ENCODE data around the gene ATXN1. TPM values are rescaled to one million over a fixed set of nuclear protein-coding genes. Genes with fewer than 3 reads are reported as not detected.
"Not testable (repeated sequence)": the region's sequence is repeated elsewhere in the genome, so short reads cannot be mapped to it uniquely, and the experiment has no call there.

The ATXN1 gene
- total and polyA plus RNA-seq, 7 experiments from 2014 or later = 1.5 to 82.7 (median 42.4) TPM

GRCh38 chr6:16378360-16378759 is 382.9 kb downstream of the ATXN1 start:
- H3K9me3 ChIP-seq (ENCODE audit: control insufficient read depth in 2 of 3, low read length in 3 of 3); H3K27me3 ChIP-seq (ENCODE audit: control insufficient read depth in 2 of 2, insufficient read depth in 2 of 2, low read length in 2 of 2); CTCF ChIA-PET; H3K4me1 ChIP-seq (ENCODE audit: control insufficient read depth in 2 of 2, insufficient read depth in 2 of 2, low read length in 2 of 2); H3K27me3 Mint-ChIP-seq; H3K9me3 Mint-ChIP-seq; DNase-seq; H3K36me3 ChIP-seq (ENCODE audit: control insufficient read depth in 2 of 3, insufficient read depth in 3 of 3, low read length in 3 of 3); ATAC-seq; H3K27ac ChIP-seq (ENCODE audit: low read depth, low read length); intact Hi-C loops (cut with micrococcal nuclease); H3K4me3 ChIP-seq (ENCODE audit: low read length); H3K4me3 Mint-ChIP-seq; H3K27ac Mint-ChIP-seq: not testable (repeated sequence)
- Mint-ChIP-seq H3K36me3 (peaks cover 3 to 13% (median 5%) of the 10 kb centered on the region in 5 donors), H3K4me1 (peaks cover 0 to 15% (median 5%) of the 10 kb centered on the region in 7 donors)
- POLR2A ChIA-PET = interaction anchor here (0.7 kb wide), 1 partner anchor 47 kb away, joined by 3 read pairs; no protein-coding TSS in a partner anchor

- Mint-ChIP-seq H3K4me1 (peaks cover 0 to 15% (median 5%) of the 10 kb centered on the region in 7 donors), H3K9me3 (peaks cover 0 to 3% (median 0%) of the 10 kb centered on the region in 11 donors), H3K4me3 (no peak overlapping the region), H3K27ac (no peak overlapping the region), H3K36me3 (peaks cover 3 to 11% (median 5%) of the 10 kb centered on the region in 5 donors), H3K27me3 (no peaks in the 10 kb centered on the region)
- no peak for ATAC-seq
- ChIA-PET CTCF (no interaction called here), POLR2A (interaction anchor here (0.7 kb wide), 1 partner anchor 389 kb away, joined by 3 read pairs; no protein-coding TSS in a partner anchor)
- no peak for DNase-seq
- H3K27ac ChIP-seq (ENCODE audit: low read depth, low read length) = no peak overlapping the region
- no peak overlapping the region for H3K4me3 ChIP-seq (ENCODE audit: low read length)
- no peaks in the 10 kb centered on the region for H3K36me3 ChIP-seq (ENCODE audit: control insufficient read depth in 2 of 3, insufficient read depth in 3 of 3, low read length in 3 of 3)
- H3K27me3 ChIP-seq (ENCODE audit: control insufficient read depth in 2 of 2, insufficient read depth in 2 of 2, low read length in 2 of 2) = no peaks in the 10 kb centered on the region
- intact Hi-C loops (cut with micrococcal nuclease) = no loop called here
- no peaks in the 10 kb centered on the region for H3K4me1 ChIP-seq (ENCODE audit: control insufficient read depth in 2 of 2, insufficient read depth in 2 of 2, low read length in 2 of 2)
- H3K9me3 ChIP-seq (ENCODE audit: control insufficient read depth in 2 of 3, low read length in 3 of 3) = no peaks in the 10 kb centered on the region
Observed at GRCh38 chr6:16377470-16377869, 383.8 kb downstream of the ATXN1 start.

GRCh38 chr6:16375843-16376242 is 385.4 kb downstream of the ATXN1 start:
- H3K27ac Mint-ChIP-seq = no peak overlapping the region
- H3K4me3 Mint-ChIP-seq = no peak overlapping the region
- Histone ChIP-seq H3K27ac (ENCODE audit: low read depth, low read length) (no peak overlapping the region), H3K27me3 (ENCODE audit: control insufficient read depth in 2 of 2, insufficient read depth in 2 of 2, low read length in 2 of 2) (no peaks in the 10 kb centered on the region), H3K4me1 (ENCODE audit: control insufficient read depth in 2 of 2, insufficient read depth in 2 of 2, low read length in 2 of 2) (no peaks in the 10 kb centered on the region), H3K4me3 (ENCODE audit: low read length) (no peak overlapping the region), H3K9me3 (ENCODE audit: control insufficient read depth in 2 of 3, low read length in 3 of 3) (no peaks in the 10 kb centered on the region), H3K36me3 (ENCODE audit: control insufficient read depth in 2 of 3, insufficient read depth in 3 of 3, low read length in 3 of 3) (no peaks in the 10 kb centered on the region)
- ATAC-seq (no peak), DNase-seq (no peak)
- H3K36me3 Mint-ChIP-seq = peaks cover 3 to 16% (median 9%) of the 10 kb centered on the region in 5 donors
- ChIA-PET POLR2A (no interaction called here), CTCF (no interaction called here)
- H3K4me1 Mint-ChIP-seq = peaks cover 0 to 14% (median 6%) of the 10 kb centered on the region in 7 donors
- intact Hi-C loops (cut with micrococcal nuclease) = no loop called here
- H3K27me3 Mint-ChIP-seq = no peaks in the 10 kb centered on the region
- peaks cover 0 to 3% (median 0%) of the 10 kb centered on the region in 11 donors for H3K9me3 Mint-ChIP-seq

- Mint-ChIP-seq H3K27ac (no peak overlapping the region), H3K4me1 (peaks cover 0 to 11% (median 6%) of the 10 kb centered on the region in 7 donors), H3K9me3 (peaks cover 0 to 3% (median 0%) of the 10 kb centered on the region in 11 donors), H3K27me3 (no peaks in the 10 kb centered on the region), H3K4me3 (no peak overlapping the region), H3K36me3 (peaks cover 3 to 16% (median 9%) of the 10 kb centered on the region in 5 donors)
- Histone ChIP-seq H3K27ac (ENCODE audit: low read depth, low read length) (no peak overlapping the region), H3K27me3 (ENCODE audit: control insufficient read depth in 2 of 2, insufficient read depth in 2 of 2, low read length in 2 of 2) (no peaks in the 10 kb centered on the region), H3K9me3 (ENCODE audit: control insufficient read depth in 2 of 3, low read length in 3 of 3) (no peaks in the 10 kb centered on the region), H3K4me3 (ENCODE audit: low read length) (no peak overlapping the region), H3K36me3 (ENCODE audit: control insufficient read depth in 2 of 3, insufficient read depth in 3 of 3, low read length in 3 of 3) (no peaks in the 10 kb centered on the region), H3K4me1 (ENCODE audit: control insufficient read depth in 2 of 2, insufficient read depth in 2 of 2, low read length in 2 of 2) (no peaks in the 10 kb centered on the region)
- intact Hi-C loops (cut with micrococcal nuclease) = no loop called here
- no peak for ATAC-seq
- CTCF ChIA-PET = interaction anchor here (0.5 kb wide), 1 partner anchor 41 kb away, joined by 5 read pairs; no protein-coding TSS in a partner anchor
- DNase-seq = no peak
- POLR2A ChIA-PET = no interaction called here
Observed at GRCh38 chr6:16375206-16375605, 386.1 kb downstream of the ATXN1 start.

GRCh38 chr6:16374461-16375200 is 386.6 kb downstream of the ATXN1 start:
- Mint-ChIP-seq H3K4me1 (peaks cover 0 to 11% (median 6%) of the 10 kb centered on the region in 7 donors), H3K9me3 (peaks cover 0 to 2% (median 0%) of the 10 kb centered on the region in 11 donors), H3K27ac (peak overlapping the region in 1 of 9 donors; percentile 46), H3K27me3 (no peaks in the 10 kb centered on the region), H3K4me3 (no peak overlapping the region), H3K36me3 (peaks cover 2 to 17% (median 9%) of the 10 kb centered on the region in 5 donors)
- no peaks in the 10 kb centered on the region for H3K27me3 ChIP-seq (ENCODE audit: control insufficient read depth in 2 of 2, insufficient read depth in 2 of 2, low read length in 2 of 2)
- CTCF ChIA-PET = interaction anchor here (0.5 to 0.7 kb wide), 2 partner anchors 31 to 42 kb away, joined by 5 read pairs; no protein-coding TSS in a partner anchor
- H3K36me3 ChIP-seq (ENCODE audit: control insufficient read depth in 2 of 3, insufficient read depth in 3 of 3, low read length in 3 of 3) = no peaks in the 10 kb centered on the region
- no peak overlapping the region for H3K27ac ChIP-seq (ENCODE audit: low read depth, low read length)
- H3K9me3 ChIP-seq (ENCODE audit: control insufficient read depth in 2 of 3, low read length in 3 of 3) = no peaks in the 10 kb centered on the region
- no peaks in the 10 kb centered on the region for H3K4me1 ChIP-seq (ENCODE audit: control insufficient read depth in 2 of 2, insufficient read depth in 2 of 2, low read length in 2 of 2)
- no peak overlapping the region for H3K4me3 ChIP-seq (ENCODE audit: low read length)
- DNase-seq = no peak
- POLR2A ChIA-PET = no interaction called here
- ATAC-seq = no peak
- intact Hi-C loops (cut with micrococcal nuclease) = no loop called here

- H3K4me3 ChIP-seq (ENCODE audit: low read length) = no peak overlapping the region
- no peaks in the 10 kb centered on the region for H3K27me3 Mint-ChIP-seq
- H3K27ac Mint-ChIP-seq = no peak overlapping the region
- DNase-seq = no peak
- no peak overlapping the region for H3K27ac ChIP-seq (ENCODE audit: low read depth, low read length)
- no peaks in the 10 kb centered on the region for H3K9me3 ChIP-seq (ENCODE audit: control insufficient read depth in 2 of 3, low read length in 3 of 3)
- no peaks in the 10 kb centered on the region for H3K9me3 Mint-ChIP-seq
- peaks cover 0 to 11% (median 6%) of the 10 kb centered on the region in 7 donors for H3K4me1 Mint-ChIP-seq
- POLR2A ChIA-PET = no interaction called here
- no peak overlapping the region for H3K4me3 Mint-ChIP-seq
- no peaks in the 10 kb centered on the region for H3K27me3 ChIP-seq (ENCODE audit: control insufficient read depth in 2 of 2, insufficient read depth in 2 of 2, low read length in 2 of 2)
- H3K36me3 ChIP-seq (ENCODE audit: control insufficient read depth in 2 of 3, insufficient read depth in 3 of 3, low read length in 3 of 3) = no peaks in the 10 kb centered on the region
- no peaks in the 10 kb centered on the region for H3K4me1 ChIP-seq (ENCODE audit: control insufficient read depth in 2 of 2, insufficient read depth in 2 of 2, low read length in 2 of 2)
- CTCF ChIA-PET = interaction anchor here (0.7 kb wide), 1 partner anchor 31 kb away, joined by 5 read pairs; no protein-coding TSS in a partner anchor
- ATAC-seq = no peak
- H3K36me3 Mint-ChIP-seq = peaks cover 0 to 16% (median 7%) of the 10 kb centered on the region in 5 donors
- intact Hi-C loops (cut with micrococcal nuclease) = no loop called here
Observed at GRCh38 chr6:16374016-16374415, 387.2 kb downstream of the ATXN1 start.
